Measurements from ENCODE around the gene TBC1D22A. TPM values are rescaled to one million over a fixed set of nuclear protein-coding genes. Genes with fewer than 3 reads are reported as not detected.

TBC1D22A gene
- total and polyA plus RNA-seq, 8 donors = 12.0 to 17.6 (median 15.3) TPM

- WGBS, 2 donors = 94 to 95% methylated on average over 11 of the region's 11 CpGs
- no peak overlapping the region for H3K27ac ChIP-seq
- no peak for TF ChIP-seq CTCF (IDR thresholded peaks at IDR 0.05)
- H3K4me1 ChIP-seq = no peaks in the 10 kb centered on the region
- no peaks in the 10 kb centered on the region for H3K27me3 ChIP-seq
- intact Hi-C loops (cut with DNase I) = no loop called here
- FAIRE-seq = no peak
- H3K36me3 ChIP-seq = no peaks in the 10 kb centered on the region
- DNase-seq = no peak
- H3K9me3 ChIP-seq = no peaks in the 10 kb centered on the region
- no peak for ATAC-seq
- no peak overlapping the region for H3K4me3 ChIP-seq
These were observed 119.1 kb downstream of the TBC1D22A start for GRCh38 chr22:46881373-46882118.

DNA sequence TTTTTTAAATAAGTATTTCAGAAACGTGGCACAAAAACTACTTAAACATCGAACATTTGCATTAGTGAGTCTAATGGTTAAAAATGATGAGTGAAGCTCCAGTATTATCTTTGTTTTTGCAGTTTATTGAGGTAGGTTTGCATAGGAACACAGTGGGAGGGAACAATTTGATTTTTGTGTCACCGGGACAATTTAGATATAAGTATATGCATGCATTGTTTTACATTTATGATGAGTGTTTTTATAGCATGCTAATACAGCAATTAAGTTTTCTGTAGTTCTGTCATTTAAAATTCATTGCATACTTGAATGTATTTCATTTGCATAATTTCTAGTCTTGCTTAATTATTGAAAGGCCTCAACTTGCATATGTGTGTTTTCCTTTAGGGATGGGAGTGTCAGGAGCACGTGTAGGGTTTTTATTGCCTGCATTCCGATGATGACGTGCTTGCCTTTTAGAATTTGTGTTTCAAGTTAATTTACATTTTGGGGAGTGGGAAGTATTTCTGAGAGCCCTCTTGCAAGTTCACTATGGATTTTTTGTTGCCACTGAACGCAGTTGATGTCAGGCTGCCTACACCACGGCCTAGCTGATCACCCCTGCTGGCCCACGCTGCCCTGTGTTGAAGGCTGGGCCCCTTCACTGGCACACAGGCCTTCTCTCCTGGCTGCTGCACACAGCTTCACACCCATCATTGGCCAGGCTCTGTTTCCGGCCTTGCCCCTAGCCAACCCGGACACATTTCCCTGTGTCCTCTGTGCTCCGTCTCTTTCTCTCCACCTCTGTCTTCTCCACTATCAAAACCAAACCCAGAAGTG, 120.9 kb downstream of the TBC1D22A start:
- WGBS, 2 donors = 77 to 79% methylated on average over 12 of the region's 12 CpGs
- no peak overlapping the region for H3K27ac ChIP-seq
- intact Hi-C loops (cut with DNase I) = no loop called here
- no peak for TF ChIP-seq CTCF (IDR thresholded peaks at IDR 0.05)
- no peaks in the 10 kb centered on the region for H3K27me3 ChIP-seq
- DNase-seq (no peak), FAIRE-seq (no peak), ATAC-seq (no peak)
- no peak overlapping the region for H3K4me3 ChIP-seq
- no peaks in the 10 kb centered on the region for H3K4me1 ChIP-seq
- H3K36me3 ChIP-seq = no peaks in the 10 kb centered on the region
- no peaks in the 10 kb centered on the region for H3K9me3 ChIP-seq

DNA sequence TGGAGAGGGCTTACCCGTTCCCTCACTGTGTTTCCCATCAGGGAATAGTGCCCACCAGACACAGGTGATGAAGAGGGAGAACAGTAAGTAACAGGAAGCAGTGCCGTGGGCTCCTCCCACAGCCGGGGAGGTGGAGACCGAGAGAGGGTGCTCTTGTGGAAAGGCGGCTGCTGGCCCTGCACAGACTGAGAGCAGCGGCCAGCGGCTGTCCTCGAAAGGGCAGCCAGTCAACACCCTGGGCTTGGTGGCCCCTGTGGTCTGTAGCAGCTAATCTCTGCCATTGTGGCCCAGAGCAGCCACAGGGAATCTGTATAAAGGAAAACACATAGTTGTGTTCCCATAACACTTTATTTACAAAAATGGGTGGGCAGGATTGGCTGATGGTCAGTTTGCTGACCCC, 121.9 kb downstream of the TBC1D22A start:
- no peak for ATAC-seq
- H3K36me3 ChIP-seq = no peaks in the 10 kb centered on the region
- no peaks in the 10 kb centered on the region for H3K27me3 ChIP-seq
- H3K9me3 ChIP-seq = no peaks in the 10 kb centered on the region
- no peaks in the 10 kb centered on the region for H3K4me1 ChIP-seq
- WGBS, 2 donors = 89 to 93% methylated on average over 8 of the region's 8 CpGs
- DNase-seq = no peak
- TF ChIP-seq CTCF (IDR thresholded peaks at IDR 0.05) = no peak
- no peak overlapping the region for H3K4me3 ChIP-seq
- FAIRE-seq = no peak
- H3K27ac ChIP-seq = no peak overlapping the region
- intact Hi-C loops (cut with DNase I) = no loop called here

DNA sequence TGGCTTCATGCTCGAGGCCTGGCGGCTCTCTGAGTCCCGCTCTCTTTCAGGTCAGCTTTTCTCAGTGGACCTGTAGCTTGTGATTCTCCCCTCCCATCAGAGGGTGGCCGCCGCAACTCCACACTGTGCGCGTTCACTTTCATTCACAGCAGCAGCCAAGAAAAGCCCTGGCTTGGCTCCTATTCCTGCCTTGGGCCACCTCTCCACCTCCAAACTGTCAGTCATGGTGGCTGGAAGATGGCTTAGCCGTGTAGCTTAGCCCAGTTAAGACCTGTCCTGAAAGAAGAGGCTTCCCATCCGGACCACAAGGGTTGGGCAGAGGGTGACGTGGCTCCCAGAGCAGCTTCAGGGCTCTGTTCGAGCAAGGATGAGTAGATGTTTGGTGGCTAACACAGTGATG, 125.5 kb downstream of the TBC1D22A start:
- intact Hi-C loops (cut with DNase I) = no loop called here
- Histone ChIP-seq H3K4me3 (no peak overlapping the region), H3K9me3 (no peaks in the 10 kb centered on the region), H3K36me3 (no peaks in the 10 kb centered on the region), H3K4me1 (no peaks in the 10 kb centered on the region), H3K27me3 (no peaks in the 10 kb centered on the region), H3K27ac (no peak overlapping the region)
- no peak for FAIRE-seq
- WGBS, 2 donors = 95 to 98% methylated on average over 11 of the region's 11 CpGs
- no peak for ATAC-seq
- no peak for TF ChIP-seq CTCF (IDR thresholded peaks at IDR 0.05)
- DNase-seq = no peak

DNA sequence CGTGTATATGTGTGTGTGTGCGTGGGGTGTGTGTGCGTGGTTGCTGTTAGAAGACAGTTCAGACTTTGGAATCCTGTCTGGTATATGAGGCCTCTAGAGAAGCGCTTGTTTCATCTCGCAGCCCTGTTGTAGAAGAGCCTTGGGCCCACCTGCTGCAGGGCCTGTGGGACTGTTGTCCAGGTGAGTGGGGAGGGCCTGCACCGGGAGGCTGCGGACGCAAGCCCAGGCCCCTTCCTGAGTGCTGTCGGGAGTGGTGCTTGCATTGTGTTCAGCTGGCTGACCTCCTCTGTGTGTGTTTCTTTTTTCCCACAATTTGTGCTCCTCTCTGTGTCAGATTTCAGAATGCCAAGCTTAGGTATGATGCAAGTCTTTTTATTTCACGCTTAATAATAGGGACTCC, 128.4 kb downstream of the TBC1D22A start:
- no peaks in the 10 kb centered on the region for H3K4me1 ChIP-seq
- ATAC-seq = no peak
- no peak for TF ChIP-seq CTCF (IDR thresholded peaks at IDR 0.05)
- H3K27me3 ChIP-seq = no peaks in the 10 kb centered on the region
- 92 to 95% methylated on average over 10 of the region's 10 CpGs for WGBS, 2 donors
- no peak for DNase-seq
- intact Hi-C loops (cut with DNase I) = no loop called here
- H3K27ac ChIP-seq = no peak overlapping the region
- no peaks in the 10 kb centered on the region for H3K36me3 ChIP-seq
- H3K4me3 ChIP-seq = no peak overlapping the region
- no peaks in the 10 kb centered on the region for H3K9me3 ChIP-seq
- FAIRE-seq = no peak
